Activated CD4-positive, alpha-beta T cell treated with anti-CD3 and anti-CD28 coated beads, Interleukin-2, Interleukin-6, amounts not matched to agents 100 ng/mL and 50 ng/mL, durations not matched to agents 16 hours and 8 hours (primary cell): ENCODE data around the gene CACNG7.
A peak's percentile ranks its signal among the peaks of the same experiment; 100 is the strongest.
"Not testable (repeated sequence)": the region's sequence is repeated elsewhere in the genome, so short reads cannot be mapped to it uniquely, and the experiment has no call there.

ENCODE experiments used
- DNase-seq: peaks from one replicate; pipeline ENCODE4 v3.0.0-alpha.2; 2020

CACNG7 gene

GRCh38 chr19:53906211-53907192, 2.6 kb upstream of the CACNG7 start:
- peak; percentile 74 for DNase-seq

- no peak for DNase-seq
Observed at GRCh38 chr19:53907193-53907581, 1.9 kb upstream of the CACNG7 start.

GRCh38 chr19:53907690-53908089, 1.4 kb upstream of the CACNG7 start:
- DNase-seq: no peak

GRCh38 chr19:53908106-53908934, 758 bp upstream of the CACNG7 start:
- DNase-seq: peak; percentile 81

- DNase-seq: no peak
Observed at GRCh38 chr19:53909471-53910169, 542 bp downstream of the CACNG7 start.

GRCh38 chr19:53910170-53910518, 1.1 kb downstream of the CACNG7 start:
- DNase-seq: no peak

- peak; percentile 24 for DNase-seq
Observed at GRCh38 chr19:53912653-53913052, 3.6 kb downstream of the CACNG7 start.

GRCh38 chr19:53915000-53915399, 5.9 kb downstream of the CACNG7 start:
- DNase-seq: no peak

- DNase-seq: no peak
Observed at GRCh38 chr19:53916004-53916403, 6.9 kb downstream of the CACNG7 start.

GRCh38 chr19:53917356-53917755, 8.3 kb downstream of the CACNG7 start:
- no peak for DNase-seq

GRCh38 chr19:53927739-53928138, 18.7 kb downstream of the CACNG7 start:
- no peak for DNase-seq

GRCh38 chr19:53936029-53936428, 27.0 kb downstream of the CACNG7 start:
- no peak for DNase-seq

GRCh38 chr19:53942001-53942786, 33.1 kb downstream of the CACNG7 start:
- no peak for DNase-seq

- DNase-seq: no peak
Observed at GRCh38 chr19:53944416-53944815, 35.3 kb downstream of the CACNG7 start.

GRCh38 chr19:53944933-53945332, 35.9 kb downstream of the CACNG7 start:
- DNase-seq: no peak

GRCh38 chr19:53945441-53945840, 36.4 kb downstream of the CACNG7 start:
- DNase-seq: no peak

- no peak for DNase-seq
Observed at GRCh38 chr19:53945998-53946397, 36.9 kb downstream of the CACNG7 start.

- no peak for DNase-seq
Observed at GRCh38 chr19:53947624-53948023, 38.5 kb downstream of the CACNG7 start.

- DNase-seq: not testable (repeated sequence)
Observed at GRCh38 chr19:53948611-53949010, 39.5 kb downstream of the CACNG7 start.

- no peak for DNase-seq
Observed at GRCh38 chr19:53951436-53951835, 42.4 kb downstream of the CACNG7 start.

GRCh38 chr19:53951947-53952346, 42.9 kb downstream of the CACNG7 start:
- DNase-seq: no peak

- DNase-seq: no peak
Observed at GRCh38 chr19:53953383-53953782, 44.3 kb downstream of the CACNG7 start.
